HG03139 (cell line): ENCODE data around the gene REV1.
"Not testable (repeated sequence)": the region's sequence is repeated elsewhere in the genome, so short reads cannot be mapped to it uniquely, and the experiment has no call there.

Source experiments
- ATAC-seq: cut with Tn5 transposase; IDR thresholded peaks from one replicate; pipeline ENCODE4 v1.9.1; 2021; ENCODE audit not compliant: unreplicated experiment

The REV1 gene

GRCh38 chr2:99489761-99490622, at the start of gene REV1:
TSS of gene REV1 (minus strand) at chr2:99490017. CDS start at chr2:99464975, 25,042 bp downstream.
- ATAC-seq, result peak; percentile 76

- ATAC-seq, result no peak
Measured at GRCh38 chr2:99537910-99538485, 48.2 kb upstream of the REV1 start.

GRCh38 chr2:99524056-99524455, 34.2 kb upstream of the REV1 start:
- ATAC-seq, result no peak

GRCh38 chr2:99522157-99522556, 32.3 kb upstream of the REV1 start:
- no peak for ATAC-seq

GRCh38 chr2:99520813-99521212, 31.0 kb upstream of the REV1 start:
- no peak for ATAC-seq

- ATAC-seq, result no peak
Measured at GRCh38 chr2:99520195-99520594, 30.4 kb upstream of the REV1 start.

GRCh38 chr2:99514357-99514756, 24.5 kb upstream of the REV1 start:
- no peak for ATAC-seq

GRCh38 chr2:99512181-99512591, 22.4 kb upstream of the REV1 start:
- ATAC-seq, result no peak

- no peak for ATAC-seq
Measured at GRCh38 chr2:99509387-99509786, 19.6 kb upstream of the REV1 start.

- no peak for ATAC-seq
Measured at GRCh38 chr2:99507937-99508818, 18.4 kb upstream of the REV1 start.

GRCh38 chr2:99504844-99505584, 15.2 kb upstream of the REV1 start:
- no peak for ATAC-seq

GRCh38 chr2:99503662-99504416, 14.0 kb upstream of the REV1 start:
- not testable (repeated sequence) for ATAC-seq

GRCh38 chr2:99496021-99496420, 6.2 kb upstream of the REV1 start:
- ATAC-seq, result no peak

- no peak for ATAC-seq
Measured at GRCh38 chr2:99495115-99495860, 5.5 kb upstream of the REV1 start.

- ATAC-seq, result no peak
Measured at GRCh38 chr2:99492721-99493120, 2.9 kb upstream of the REV1 start.

GRCh38 chr2:99490623-99491461, 1.0 kb upstream of the REV1 start:
- ATAC-seq, result no peak

- peak; percentile 35 for ATAC-seq
Measured at GRCh38 chr2:99489063-99489760, 605 bp downstream of the REV1 start.

- ATAC-seq, result no peak
Measured at GRCh38 chr2:99488539-99489062, 1.2 kb downstream of the REV1 start.
